NCI-H345 treated with DMSO at 0.1 percent for 48 hours (cell line): ENCODE results near the gene ANK3.

ENCODE experiments used
- DNase-seq: peaks from one replicate; lab custom pipeline; 2025; ENCODE audit not compliant: unreplicated experiment; lab: John Stamatoyannopoulos, UW

ANK3 gene

GRCh38 chr10:60283397-60283796, 106.3 kb downstream of the ANK3 start:
- no peak for DNase-seq

- DNase-seq = no peak
Measured at GRCh38 chr10:60282771-60283353, 106.8 kb downstream of the ANK3 start.

GRCh38 chr10:60281792-60282353, 107.8 kb downstream of the ANK3 start:
- DNase-seq = no peak

- no peak for DNase-seq
Measured at GRCh38 chr10:60281331-60281730, 108.3 kb downstream of the ANK3 start.

- DNase-seq = peak; percentile 53
Measured at GRCh38 chr10:60280475-60280874, 109.2 kb downstream of the ANK3 start.

- DNase-seq = no peak
Measured at GRCh38 chr10:60277656-60278055, 112.0 kb downstream of the ANK3 start.

- DNase-seq = no peak
Measured at GRCh38 chr10:60276232-60276631, 113.4 kb downstream of the ANK3 start.

- DNase-seq = no peak
Measured at GRCh38 chr10:60271319-60272040, 118.2 kb downstream of the ANK3 start.

- no peak for DNase-seq
Measured at GRCh38 chr10:60270426-60270825, 119.2 kb downstream of the ANK3 start.

GRCh38 chr10:60267802-60268201, 121.9 kb downstream of the ANK3 start:
- no peak for DNase-seq

- no peak for DNase-seq
Measured at GRCh38 chr10:60266513-60266912, 123.2 kb downstream of the ANK3 start.

GRCh38 chr10:60262647-60263126, 127.0 kb downstream of the ANK3 start:
- DNase-seq = no peak

- DNase-seq = no peak
Measured at GRCh38 chr10:60260321-60260720, 129.4 kb downstream of the ANK3 start.

GRCh38 chr10:60258429-60258797, 131.3 kb downstream of the ANK3 start:
- DNase-seq = no peak

GRCh38 chr10:60257767-60258428, 131.8 kb downstream of the ANK3 start:
- no peak for DNase-seq

- no peak for DNase-seq
Measured at GRCh38 chr10:60254776-60255175, 134.9 kb downstream of the ANK3 start.

GRCh38 chr10:60253484-60253883, 136.2 kb downstream of the ANK3 start:
- DNase-seq = no peak

GRCh38 chr10:60252688-60253087, 137.0 kb downstream of the ANK3 start:
- DNase-seq = no peak

- no peak for DNase-seq
Measured at GRCh38 chr10:60246382-60246781, 143.3 kb downstream of the ANK3 start.

GRCh38 chr10:60239228-60239627, 150.4 kb downstream of the ANK3 start:
- no peak for DNase-seq

- no peak for DNase-seq
Measured at GRCh38 chr10:60238759-60239100, 150.9 kb downstream of the ANK3 start.
